Hematopoietic multipotent progenitor cell treated with erythropoietin and hydrocortisone succinate and interleukin-3 and kit ligand, for 8 days (in vitro differentiated cells): ENCODE measurements around the gene XKR7.

ENCODE experiments used
- DNase-seq: peaks from one replicate; pipeline ENCODE4 v3.0.0-alpha.2; 2015

The XKR7 gene

GRCh38 chr20:32050851-32051556 is 83.1 kb downstream of the XKR7 start:
- no peak for DNase-seq

DNA sequence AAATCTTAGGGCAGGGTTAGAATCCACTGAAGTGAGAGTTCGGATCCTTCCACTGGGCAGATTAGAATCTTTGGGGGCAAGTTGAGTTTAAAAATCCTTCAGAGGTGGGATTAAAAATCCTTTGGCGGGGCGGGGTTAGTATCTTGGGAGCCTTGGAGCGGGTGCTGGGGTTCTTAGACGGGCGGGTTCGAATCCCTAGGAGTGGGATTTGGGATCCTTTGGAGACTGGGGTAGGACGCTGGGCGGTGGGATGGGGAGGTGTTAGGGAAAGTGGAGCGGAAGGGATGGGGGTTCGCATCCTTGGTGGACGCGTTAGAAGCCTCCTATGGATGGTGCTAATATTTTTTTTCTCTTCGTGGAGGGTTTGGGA is 83.8 kb downstream of the XKR7 start:
- no peak for DNase-seq

GRCh38 chr20:32052090-32052777 is 84.3 kb downstream of the XKR7 start, which contains the start of gene HCK:
Gene HCK (plus strand): TSS chr20:32052242.
- no peak for DNase-seq

- no peak for DNase-seq
These were observed 84.9 kb downstream of the XKR7 start for GRCh38 chr20:32052778-32053362.
